ENCODE measurements around the gene STX4.

The STX4 gene

GRCh38 chr16:30998852-30999761, 34.3 kb upstream of the STX4 start:
- no peak overlapping the region for H2AFZ ChIP-seq (ENCODE audit: low read length)
- no peaks in the 10 kb centered on the region for H4K20me1 ChIP-seq (ENCODE audit: insufficient read depth, low read length)
- no peaks in the 10 kb centered on the region for H3K9me3 ChIP-seq (ENCODE audit: low read length)
- TF ChIP-seq EZH2 (IDR thresholded peaks at IDR 0.05; ENCODE audit: borderline replicate concordance, low read length) (no peak), CTCF (IDR thresholded peaks at IDR 0.05; ENCODE audit: low read length) (no peak)
- no peaks in the 10 kb centered on the region for H3K36me3 ChIP-seq (ENCODE audit: insufficient read depth, low read length)
- H3K27me3 ChIP-seq (ENCODE audit: insufficient read depth, low read length) = no peaks in the 10 kb centered on the region
- H3K4me1 ChIP-seq (ENCODE audit: insufficient read depth, low read length, severe bottlenecking) = peaks cover 13% of the 10 kb centered on the region
- no peaks in the 10 kb centered on the region for H3K9me2 ChIP-seq (ENCODE audit: low read depth, low read length)
- no peak overlapping the region for H3K27ac ChIP-seq (ENCODE audit: low read depth, low read length, poor library complexity, severe bottlenecking)
- no peak overlapping the region for H3K4me3 ChIP-seq (ENCODE audit: low read depth, low read length, poor library complexity, severe bottlenecking)
- no peak overlapping the region for H3K9ac ChIP-seq (ENCODE audit: low read length)
- H3K4me2 ChIP-seq (ENCODE audit: low read length) = no peak overlapping the region
- no peaks in the 10 kb centered on the region for H3K79me2 ChIP-seq (ENCODE audit: insufficient read depth, low read length)
- H3F3A ChIP-seq (ENCODE audit: insufficient read depth, low read length) = no peaks in the 10 kb centered on the region

- Histone ChIP-seq H3K4me1 (ENCODE audit: insufficient read depth, low read length, severe bottlenecking) (peaks cover 13% of the 10 kb centered on the region), H3F3A (ENCODE audit: insufficient read depth, low read length) (no peaks in the 10 kb centered on the region), H3K9ac (ENCODE audit: low read length) (no peak overlapping the region), H3K4me3 (ENCODE audit: low read depth, low read length, poor library complexity, severe bottlenecking) (no peak overlapping the region), H2AFZ (ENCODE audit: low read length) (no peak overlapping the region), H3K27me3 (ENCODE audit: insufficient read depth, low read length) (no peaks in the 10 kb centered on the region), H3K79me2 (ENCODE audit: insufficient read depth, low read length) (no peaks in the 10 kb centered on the region), H3K27ac (ENCODE audit: low read depth, low read length, poor library complexity, severe bottlenecking) (no peak overlapping the region), H3K9me2 (ENCODE audit: low read depth, low read length) (no peaks in the 10 kb centered on the region), H3K9me3 (ENCODE audit: low read length) (no peaks in the 10 kb centered on the region), H3K4me2 (ENCODE audit: low read length) (no peak overlapping the region), H3K36me3 (ENCODE audit: insufficient read depth, low read length) (no peaks in the 10 kb centered on the region), H4K20me1 (ENCODE audit: insufficient read depth, low read length) (no peaks in the 10 kb centered on the region)
- no peak for TF ChIP-seq CTCF (IDR thresholded peaks at IDR 0.05; ENCODE audit: low read length)
- TF ChIP-seq EZH2 (IDR thresholded peaks at IDR 0.05; ENCODE audit: borderline replicate concordance, low read length) = no peak
Observed at GRCh38 chr16:31000671-31001382, 32.5 kb upstream of the STX4 start.

- no peaks in the 10 kb centered on the region for H4K20me1 ChIP-seq (ENCODE audit: insufficient read depth, low read length)
- no peak overlapping the region for H3K4me2 ChIP-seq (ENCODE audit: low read length)
- H3K4me1 ChIP-seq (ENCODE audit: insufficient read depth, low read length, severe bottlenecking) = peaks cover 7% of the 10 kb centered on the region
- H3K9me2 ChIP-seq (ENCODE audit: low read depth, low read length) = no peaks in the 10 kb centered on the region
- H3K27me3 ChIP-seq (ENCODE audit: insufficient read depth, low read length) = 0 out of 2 replicates have a peak, but pooled peaks cover 6% of the 10 kb centered on the region
- no peaks in the 10 kb centered on the region for H3K36me3 ChIP-seq (ENCODE audit: insufficient read depth, low read length)
- TF ChIP-seq CTCF (IDR thresholded peaks at IDR 0.05; ENCODE audit: low read length) (no peak), EZH2 (IDR thresholded peaks at IDR 0.05; ENCODE audit: borderline replicate concordance, low read length) (no peak)
- H3K4me3 ChIP-seq (ENCODE audit: low read depth, low read length, poor library complexity, severe bottlenecking) = no peak overlapping the region
- H3K79me2 ChIP-seq (ENCODE audit: insufficient read depth, low read length) = no peaks in the 10 kb centered on the region
- no peak overlapping the region for H3K27ac ChIP-seq (ENCODE audit: low read depth, low read length, poor library complexity, severe bottlenecking)
- H3K9ac ChIP-seq (ENCODE audit: low read length) = no peak overlapping the region
- no peak overlapping the region for H2AFZ ChIP-seq (ENCODE audit: low read length)
- H3F3A ChIP-seq (ENCODE audit: insufficient read depth, low read length) = no peaks in the 10 kb centered on the region
- no peaks in the 10 kb centered on the region for H3K9me3 ChIP-seq (ENCODE audit: low read length)
Observed at GRCh38 chr16:31001507-31002249, 31.7 kb upstream of the STX4 start.

All from OCI-LY1 (cell line).